Sigmoid colon (tissue), 3 donors: ENCODE results near the gene PLEKHA7.

Experiments used
- CTCF ChIP-seq, 4 experiments: fragments of 450-650 bp in 3 of 4; fragments of 200-600 bp in 1 of 4; IDR thresholded peaks; one replicate each; pipeline ENCODE4 v1.5.1; 2016 to 2019; ENCODE audit warnings: antibody characterized with exemption in 4 of 4, mild to moderate bottlenecking in 3 of 4, moderate library complexity in 2 of 4
- POLR2A ChIP-seq, 2 donors: fragments of 450-650 bp; IDR thresholded peaks; one replicate each; pipeline ENCODE4 v1.6.1; 2016; ENCODE audit warnings: antibody characterized with exemption in 2 of 2, mild to moderate bottlenecking in 2 of 2, moderate library complexity in 2 of 2

DNA sequence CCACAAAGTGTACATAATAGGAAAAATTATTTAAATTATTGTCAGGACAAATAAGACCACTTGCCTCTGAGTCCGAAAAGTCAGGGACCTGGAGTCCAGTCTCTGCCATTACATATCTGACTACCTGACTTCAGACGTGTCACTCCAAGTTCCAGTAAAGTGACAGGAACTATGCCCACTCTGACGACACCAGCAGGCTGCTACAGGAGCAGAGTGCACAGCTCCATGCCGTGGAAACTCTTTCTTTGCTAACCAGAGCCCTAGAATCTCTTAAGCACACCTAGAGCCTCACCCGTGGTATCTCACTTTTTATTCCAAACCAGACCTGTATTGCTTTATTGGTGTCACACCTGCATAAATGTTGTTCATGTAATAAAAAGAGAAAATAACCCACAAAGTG is 93.7 kb downstream of the PLEKHA7 start:
- TF ChIP-seq CTCF (IDR thresholded peaks at IDR 0.05) = no peak
- no peak for TF ChIP-seq POLR2A (IDR thresholded peaks at IDR 0.05)
